GM08714 (cell line): Measurements from ENCODE around the gene AGTPBP1.

Source experiments
- H3K4me3 ChIP-seq: fragments of 200-500 bp; sonication (Bioruptor generic); 2 replicates; pipeline ENCODE4 v1.5.1; 2014; ENCODE audit warnings: mild to moderate bottlenecking, low read length, inconsistent platforms
- ZNF274 ChIP-seq: IDR thresholded peaks from 2 replicates; pipeline ENCODE4 v1.6.1; 2012; ENCODE audit warnings: mild to moderate bottlenecking, low read depth, low read length

Gene AGTPBP1

GRCh38 chr9:85569988-85570387 is 171.8 kb downstream of the AGTPBP1 start:
- no peak for TF ChIP-seq ZNF274

GRCh38 chr9:85559526-85559925 is 182.2 kb downstream of the AGTPBP1 start:
- no peak for TF ChIP-seq ZNF274
- no peak overlapping the region for H3K4me3 ChIP-seq

More at GRCh38 chr9:85569988-85570387, 171.8 kb downstream of the AGTPBP1 start:
- H3K4me3 ChIP-seq = no peak overlapping the region

GRCh38 chr9:85554349-85554748 is 187.4 kb downstream of the AGTPBP1 start:
- no peak overlapping the region for H3K4me3 ChIP-seq
- no peak for TF ChIP-seq ZNF274

GRCh38 chr9:85553475-85553874 is 188.3 kb downstream of the AGTPBP1 start:
- no peak overlapping the region for H3K4me3 ChIP-seq
- no peak for TF ChIP-seq ZNF274

GRCh38 chr9:85547599-85547998 is 194.2 kb downstream of the AGTPBP1 start:
- TF ChIP-seq ZNF274 = no peak
- H3K4me3 ChIP-seq = no peak overlapping the region

- no peak for TF ChIP-seq ZNF274
- no peak overlapping the region for H3K4me3 ChIP-seq
Measured at GRCh38 chr9:85543196-85543595, 198.6 kb downstream of the AGTPBP1 start.

- TF ChIP-seq ZNF274 = no peak
Measured at GRCh38 chr9:85541876-85542275, 199.9 kb downstream of the AGTPBP1 start.

GRCh38 chr9:85536514-85536913 is 205.2 kb downstream of the AGTPBP1 start:
- TF ChIP-seq ZNF274 = no peak
- H3K4me3 ChIP-seq = no peak overlapping the region

More at GRCh38 chr9:85541876-85542275, 199.9 kb downstream of the AGTPBP1 start:
- no peak overlapping the region for H3K4me3 ChIP-seq

- TF ChIP-seq ZNF274 = no peak
- no peak overlapping the region for H3K4me3 ChIP-seq
Measured at GRCh38 chr9:85536076-85536475, 205.7 kb downstream of the AGTPBP1 start.

- TF ChIP-seq ZNF274 = no peak
- no peak overlapping the region for H3K4me3 ChIP-seq
Measured at GRCh38 chr9:85534340-85534739, 207.4 kb downstream of the AGTPBP1 start.

GRCh38 chr9:85533538-85533937 is 208.2 kb downstream of the AGTPBP1 start:
- no peak for TF ChIP-seq ZNF274

GRCh38 chr9:85530721-85531120 is 211.0 kb downstream of the AGTPBP1 start:
- H3K4me3 ChIP-seq = no peak overlapping the region
- TF ChIP-seq ZNF274 = no peak

More at GRCh38 chr9:85533538-85533937, 208.2 kb downstream of the AGTPBP1 start:
- H3K4me3 ChIP-seq = no peak overlapping the region

- H3K4me3 ChIP-seq = no peak overlapping the region
- no peak for TF ChIP-seq ZNF274
Measured at GRCh38 chr9:85528607-85529006, 213.1 kb downstream of the AGTPBP1 start.

GRCh38 chr9:85528142-85528541 is 213.6 kb downstream of the AGTPBP1 start:
- H3K4me3 ChIP-seq = no peak overlapping the region
- no peak for TF ChIP-seq ZNF274

GRCh38 chr9:85527331-85528020 is 214.3 kb downstream of the AGTPBP1 start:
- no peak for TF ChIP-seq ZNF274
- H3K4me3 ChIP-seq = no peak overlapping the region

GRCh38 chr9:85524531-85524930 is 217.2 kb downstream of the AGTPBP1 start:
- no peak overlapping the region for H3K4me3 ChIP-seq
- no peak for TF ChIP-seq ZNF274
